ENCODE data around the gene DLGAP1. TPM values are rescaled to one million over a fixed set of nuclear protein-coding genes. Genes with fewer than 3 reads are reported as not detected.

Gene DLGAP1
- total RNA-seq, 1 donor from 2014 or later: 0.05 TPM

DNA sequence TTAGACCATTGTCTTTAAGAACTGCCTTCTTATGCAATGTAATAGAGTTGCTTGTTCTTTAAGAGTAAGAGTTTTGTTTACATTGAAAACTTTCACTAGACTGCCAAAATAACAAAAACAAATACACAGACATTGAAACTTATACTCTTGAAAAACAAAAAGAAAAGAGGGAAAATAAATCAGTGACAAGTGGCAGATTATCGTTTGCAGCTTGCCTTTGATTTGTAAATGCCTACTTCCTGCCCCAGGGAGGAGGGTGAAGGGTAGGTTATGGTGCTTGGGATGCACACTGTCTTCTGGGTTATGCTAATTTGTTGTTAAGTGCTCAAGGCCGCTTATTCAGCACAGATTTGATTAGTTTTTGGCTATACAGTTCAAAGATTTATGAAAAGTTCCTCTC, 806.5 kb downstream of the DLGAP1 start:
- intact Hi-C loops (cut with micrococcal nuclease): no loop called here
- Histone ChIP-seq H3K27ac (replicated peaks) (no peak overlapping the region), H3K4me1 (peaks cover 9% of the 10 kb centered on the region), H3K4me3 (no peak overlapping the region), H3K9me3 (replicated peaks) (no peaks in the 10 kb centered on the region), H3K27me3 (ENCODE audit: low read depth) (no peaks in the 10 kb centered on the region), H3K36me3 (no peaks in the 10 kb centered on the region)
- TF ChIP-seq, protein P1, sequence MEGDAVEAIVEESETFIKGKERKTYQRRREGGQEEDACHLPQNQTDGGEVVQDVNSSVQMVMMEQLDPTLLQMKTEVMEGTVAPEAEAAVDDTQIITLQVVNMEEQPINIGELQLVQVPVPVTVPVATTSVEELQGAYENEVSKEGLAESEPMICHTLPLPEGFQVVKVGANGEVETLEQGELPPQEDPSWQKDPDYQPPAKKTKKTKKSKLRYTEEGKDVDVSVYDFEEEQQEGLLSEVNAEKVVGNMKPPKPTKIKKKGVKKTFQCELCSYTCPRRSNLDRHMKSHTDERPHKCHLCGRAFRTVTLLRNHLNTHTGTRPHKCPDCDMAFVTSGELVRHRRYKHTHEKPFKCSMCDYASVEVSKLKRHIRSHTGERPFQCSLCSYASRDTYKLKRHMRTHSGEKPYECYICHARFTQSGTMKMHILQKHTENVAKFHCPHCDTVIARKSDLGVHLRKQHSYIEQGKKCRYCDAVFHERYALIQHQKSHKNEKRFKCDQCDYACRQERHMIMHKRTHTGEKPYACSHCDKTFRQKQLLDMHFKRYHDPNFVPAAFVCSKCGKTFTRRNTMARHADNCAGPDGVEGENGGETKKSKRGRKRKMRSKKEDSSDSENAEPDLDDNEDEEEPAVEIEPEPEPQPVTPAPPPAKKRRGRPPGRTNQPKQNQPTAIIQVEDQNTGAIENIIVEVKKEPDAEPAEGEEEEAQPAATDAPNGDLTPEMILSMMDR (IDR thresholded peaks at IDR 0.05; ENCODE audit: borderline replicate concordance): no peak
- no peak for DNase-seq

DNA sequence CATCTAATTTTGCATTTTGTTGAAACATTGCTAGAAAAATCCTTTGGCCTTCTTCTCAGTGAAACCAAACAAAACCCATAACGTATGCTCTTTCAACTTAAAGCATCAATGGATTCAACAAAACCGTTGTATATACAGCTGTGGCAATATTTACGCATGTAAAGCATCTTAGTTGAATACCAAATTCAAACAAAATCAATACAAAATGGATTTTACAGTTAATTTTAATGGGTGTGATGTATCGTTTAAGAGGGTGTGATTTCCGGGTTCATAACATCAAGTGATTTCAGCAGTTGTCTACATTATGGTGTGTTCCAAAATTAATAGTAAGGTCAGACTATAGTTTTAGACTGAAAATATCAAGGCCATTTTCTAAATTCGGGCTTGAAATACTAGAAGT, 806.9 kb downstream of the DLGAP1 start:
- Histone ChIP-seq H3K9me3 (replicated peaks) (no peaks in the 10 kb centered on the region), H3K27me3 (ENCODE audit: low read depth) (no peaks in the 10 kb centered on the region), H3K36me3 (no peaks in the 10 kb centered on the region), H3K4me1 (peaks cover 9% of the 10 kb centered on the region), H3K27ac (replicated peaks) (no peak overlapping the region), H3K4me3 (no peak overlapping the region)
- TF ChIP-seq, protein P1 (IDR thresholded peaks at IDR 0.05; ENCODE audit: borderline replicate concordance): no peak
- intact Hi-C loops (cut with micrococcal nuclease): no loop called here
- DNase-seq: no peak

GRCh38 chr18:3647636-3648035, 807.5 kb downstream of the DLGAP1 start:
- H3K4me3 ChIP-seq: no peak overlapping the region
- TF ChIP-seq, protein P1 (IDR thresholded peaks at IDR 0.05; ENCODE audit: borderline replicate concordance): no peak
- peaks cover 5% of the 10 kb centered on the region for H3K4me1 ChIP-seq

DNA sequence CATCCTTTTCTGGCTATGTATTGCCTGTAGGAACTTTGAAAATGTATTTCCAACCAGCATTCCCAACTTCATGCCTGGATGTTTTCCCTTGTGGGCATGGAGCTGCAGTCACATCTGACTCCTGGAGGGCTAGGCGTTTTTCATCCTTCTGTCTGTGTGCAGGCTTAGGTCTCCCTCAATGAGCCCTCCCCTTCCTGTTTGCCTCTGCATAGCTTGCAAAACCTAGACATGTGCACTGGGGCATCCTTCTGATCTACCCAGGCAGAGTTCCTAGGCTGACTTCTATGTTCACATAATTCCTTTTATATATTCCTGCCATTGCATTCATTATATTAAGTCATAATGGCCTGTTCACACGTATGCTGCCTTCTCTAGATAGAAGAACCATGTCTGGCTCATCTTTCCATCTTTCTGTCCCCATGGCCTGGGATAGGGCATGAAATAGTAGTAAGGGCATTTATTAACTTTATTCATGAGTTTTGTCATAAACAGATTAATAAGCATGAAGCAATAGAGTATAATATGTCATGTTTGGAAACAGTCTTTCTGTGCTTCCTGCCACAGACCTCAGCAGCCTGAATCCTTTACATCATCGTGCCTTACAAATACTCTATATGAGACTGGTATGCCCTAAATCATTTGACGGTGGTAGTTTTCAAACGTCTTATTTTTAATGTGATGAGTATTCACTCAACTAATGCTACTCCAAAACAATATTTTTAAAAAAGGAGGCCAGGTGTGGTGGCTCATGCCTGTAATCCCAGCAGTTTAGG, 809.5 kb downstream of the DLGAP1 start:
- DNase-seq: no peak
- intact Hi-C loops (cut with micrococcal nuclease): no loop called here

More at GRCh38 chr18:3647636-3648035, 807.5 kb downstream of the DLGAP1 start:
- H3K36me3 ChIP-seq: no peaks in the 10 kb centered on the region
- H3K27ac ChIP-seq (replicated peaks): no peak overlapping the region
- intact Hi-C loops (cut with micrococcal nuclease): no loop called here
- H3K27me3 ChIP-seq (ENCODE audit: low read depth): no peaks in the 10 kb centered on the region
- H3K9me3 ChIP-seq (replicated peaks): no peaks in the 10 kb centered on the region
- DNase-seq: no peak

GRCh38 chr18:3634250-3634939, 820.7 kb downstream of the DLGAP1 start:
- no peaks in the 10 kb centered on the region for H3K4me1 ChIP-seq
- TF ChIP-seq, protein P1 (IDR thresholded peaks at IDR 0.05; ENCODE audit: borderline replicate concordance): no peak
- H3K36me3 ChIP-seq: no peaks in the 10 kb centered on the region
- DNase-seq: no peak
- intact Hi-C loops (cut with micrococcal nuclease): no loop called here
- no peak overlapping the region for H3K27ac ChIP-seq (replicated peaks)
- no peak overlapping the region for H3K4me3 ChIP-seq
- H3K27me3 ChIP-seq (ENCODE audit: low read depth): no peaks in the 10 kb centered on the region
- H3K9me3 ChIP-seq (replicated peaks): no peaks in the 10 kb centered on the region

More for the DNA sequence above, 809.5 kb downstream of the DLGAP1 start:
- no peaks in the 10 kb centered on the region for H3K4me1 ChIP-seq
- TF ChIP-seq, protein P1 (IDR thresholded peaks at IDR 0.05; ENCODE audit: borderline replicate concordance): no peak
- H3K9me3 ChIP-seq (replicated peaks): no peaks in the 10 kb centered on the region
- H3K36me3 ChIP-seq: no peaks in the 10 kb centered on the region
- no peak overlapping the region for H3K4me3 ChIP-seq
- no peak overlapping the region for H3K27ac ChIP-seq (replicated peaks)
- H3K27me3 ChIP-seq (ENCODE audit: low read depth): no peaks in the 10 kb centered on the region
